HepG2 (cell line): ENCODE results near the gene IL1A. TPM values are rescaled to one million over a fixed set of nuclear protein-coding genes. Genes with fewer than 3 reads are reported as not detected.

Experiments
- BORCS8-MEF2B ChIP-seq: sonication (generic); formaldehyde crosslinking; IDR thresholded peaks from 2 replicates; pipeline ENCODE4 v1.8.0; 2022; ENCODE audit warnings: mild to moderate bottlenecking, missing genetic modification reagents
- GABPB1 ChIP-seq: IDR thresholded peaks from 2 replicates; pipeline ENCODE4 v1.6.1; 2016; ENCODE audit warnings: mild to moderate bottlenecking, missing genetic modification reagents, moderate library complexity, missing compliant biosample characterization
- HMG20B ChIP-seq: conservative IDR thresholded peaks from 2 replicates; pipeline ENCODE4 v1.6.1; 2016; ENCODE audit warnings: missing genetic modification reagents, missing compliant biosample characterization
- HMGA1 ChIP-seq: sonication (generic); formaldehyde crosslinking; conservative IDR thresholded peaks from 2 replicates; pipeline ENCODE4 v1.4.0; 2020; ENCODE audit warnings: missing genetic modification reagents
- JUND ChIP-seq: sonication (generic); formaldehyde crosslinking; IDR thresholded peaks from 2 replicates; pipeline ENCODE4 v1.8.0; 2022; ENCODE audit warnings: mild to moderate bottlenecking, missing genetic modification reagents
- KDM5B ChIP-seq: sonication (generic); formaldehyde crosslinking; IDR thresholded peaks from 2 replicates; pipeline ENCODE4 v1.4.0; 2020; ENCODE audit warnings: missing genetic modification reagents, mild to moderate bottlenecking, borderline replicate concordance
- NCOA2 ChIP-seq: sonication (generic); formaldehyde crosslinking; IDR thresholded peaks from 2 replicates; pipeline ENCODE4 v1.8.0; 2022; ENCODE audit warnings: inconsistent platforms
- NR2C2 ChIP-seq: sonication (generic); formaldehyde crosslinking; IDR thresholded peaks from 2 replicates; pipeline ENCODE4 v1.4.0; 2020; ENCODE audit warnings: missing genetic modification reagents, mild to moderate bottlenecking, moderate library complexity, borderline replicate concordance
- NR2F6 ChIP-seq, 2 experiments: IDR thresholded peaks; 2 replicates each; pipeline ENCODE4 v1.6.1; 2016; ENCODE audit warnings: antibody characterized with exemption in 1 of 2, mild to moderate bottlenecking in 1 of 2
- PHF20 ChIP-seq: sonication (generic); formaldehyde crosslinking; IDR thresholded peaks from 2 replicates; pipeline ENCODE4 v1.5.0; 2020; ENCODE audit warnings: mild to moderate bottlenecking, missing genetic modification reagents
- SMARCC2 ChIP-seq: fragments of 450-650 bp; IDR thresholded peaks from 2 replicates; pipeline ENCODE4 v1.6.1; 2017; ENCODE audit warnings: antibody characterized with exemption, mild to moderate bottlenecking
- SNAI1 ChIP-seq: sonication (generic); formaldehyde crosslinking; IDR thresholded peaks from 2 replicates; pipeline ENCODE4 v1.5.0; 2020; ENCODE audit warnings: mild to moderate bottlenecking, missing genetic modification reagents, borderline replicate concordance
- SPEN ChIP-seq: sonication (generic); formaldehyde crosslinking; IDR thresholded peaks from 2 replicates; pipeline ENCODE4 v1.5.1; 2020; ENCODE audit warnings: low read depth, mild to moderate bottlenecking, missing genetic modification reagents
- STAG1 ChIP-seq: sonication (generic); formaldehyde crosslinking; IDR thresholded peaks from 2 replicates; pipeline ENCODE4 v1.4.0; 2020; ENCODE audit warnings: missing genetic modification reagents
- TFDP1 ChIP-seq: IDR thresholded peaks from 2 replicates; pipeline ENCODE4 v1.6.1; 2016; ENCODE audit warnings: missing compliant biosample characterization, missing genetic modification reagents, borderline replicate concordance
- ZBTB25 ChIP-seq: IDR thresholded peaks from 2 replicates; pipeline ENCODE4 v1.6.1; 2018; ENCODE audit warnings: missing genetic modification reagents
- ZBTB44 ChIP-seq: sonication (generic); formaldehyde crosslinking; IDR thresholded peaks from 2 replicates; pipeline ENCODE4 v1.4.0; 2020; ENCODE audit warnings: missing genetic modification reagents
- ZFYVE20 ChIP-seq: sonication (generic); formaldehyde crosslinking; IDR thresholded peaks from 2 replicates; pipeline ENCODE4 v1.8.0; 2023; ENCODE audit warnings: low read depth, mild to moderate bottlenecking, moderate library complexity, missing genetic modification reagents, borderline replicate concordance
- ZNF235 ChIP-seq: sonication (generic); formaldehyde crosslinking; IDR thresholded peaks from 2 replicates; pipeline ENCODE4 v1.8.1; 2023; ENCODE audit warnings: mild to moderate bottlenecking, missing genetic modification reagents, borderline replicate concordance
- ZNF562 ChIP-seq: sonication (generic); formaldehyde crosslinking; IDR thresholded peaks from 2 replicates; pipeline ENCODE4 v1.8.0; 2022; ENCODE audit warnings: missing genetic modification reagents, borderline replicate concordance
- ZNF570 ChIP-seq: sonication (generic); formaldehyde crosslinking; IDR thresholded peaks from 2 replicates; pipeline ENCODE4 v1.4.0; 2020; ENCODE audit warnings: mild to moderate bottlenecking, missing genetic modification reagents, borderline replicate concordance
- ZNF589 ChIP-seq: sonication (generic); formaldehyde crosslinking; conservative IDR thresholded peaks from 2 replicates; pipeline ENCODE4 v1.8.0; 2022; ENCODE audit warnings: mild to moderate bottlenecking, moderate library complexity, missing genetic modification reagents
- ZNF674 ChIP-seq: sonication (generic); formaldehyde crosslinking; IDR thresholded peaks from 2 replicates; pipeline ENCODE4 v1.5.0; 2020; ENCODE audit warnings: low read depth, mild to moderate bottlenecking, missing genetic modification reagents
- ZNF737 ChIP-seq: sonication (generic); formaldehyde crosslinking; IDR thresholded peaks from 2 replicates; pipeline ENCODE4 v1.5.0; 2020; ENCODE audit warnings: missing genetic modification reagents, mild to moderate bottlenecking, borderline replicate concordance
- ZNF766 ChIP-seq: sonication (generic); formaldehyde crosslinking; IDR thresholded peaks from 2 replicates; pipeline ENCODE4 v1.5.0; 2020; ENCODE audit warnings: missing genetic modification reagents, borderline replicate concordance
- polyA plus RNA-seq, 8 experiments: library from polyadenylated mRNA; depleted of rRNA in 3 of 8; stranded (reverse) in 7 of 8; unstranded in 1 of 8; fragments of >200 nt; fragmentation: Illumina TruSeq in 4 of 8; extraction: Trizol in 4 of 8; gene quantifications; 2 replicates each; pipeline versions ENCODE4 v1.2.1 to v1.2.3, GENCODE V29; 2011 to 2016; ENCODE audit warnings: low read depth in 4 of 8, missing spikeins in 1 of 8, mixed read lengths in 1 of 8; ENCODE audit not compliant: insufficient read depth in 1 of 8
- total RNA-seq, 5 experiments: library from RNA; depleted of rRNA; stranded (reverse); fragments of >200 nt; fragmentation: Illumina TruSeq; extraction: Trizol; gene quantifications; 2 replicates each; pipeline ENCODE4 v1.2.3, GENCODE V29; 2016; ENCODE audit warnings: low read depth in 1 of 5

Gene IL1A
- total and polyA plus RNA-seq, 2 of the 13 experiments (the other 11 are each of a cell fraction or from before 2014, with no cell fraction given): not detected

DNA sequence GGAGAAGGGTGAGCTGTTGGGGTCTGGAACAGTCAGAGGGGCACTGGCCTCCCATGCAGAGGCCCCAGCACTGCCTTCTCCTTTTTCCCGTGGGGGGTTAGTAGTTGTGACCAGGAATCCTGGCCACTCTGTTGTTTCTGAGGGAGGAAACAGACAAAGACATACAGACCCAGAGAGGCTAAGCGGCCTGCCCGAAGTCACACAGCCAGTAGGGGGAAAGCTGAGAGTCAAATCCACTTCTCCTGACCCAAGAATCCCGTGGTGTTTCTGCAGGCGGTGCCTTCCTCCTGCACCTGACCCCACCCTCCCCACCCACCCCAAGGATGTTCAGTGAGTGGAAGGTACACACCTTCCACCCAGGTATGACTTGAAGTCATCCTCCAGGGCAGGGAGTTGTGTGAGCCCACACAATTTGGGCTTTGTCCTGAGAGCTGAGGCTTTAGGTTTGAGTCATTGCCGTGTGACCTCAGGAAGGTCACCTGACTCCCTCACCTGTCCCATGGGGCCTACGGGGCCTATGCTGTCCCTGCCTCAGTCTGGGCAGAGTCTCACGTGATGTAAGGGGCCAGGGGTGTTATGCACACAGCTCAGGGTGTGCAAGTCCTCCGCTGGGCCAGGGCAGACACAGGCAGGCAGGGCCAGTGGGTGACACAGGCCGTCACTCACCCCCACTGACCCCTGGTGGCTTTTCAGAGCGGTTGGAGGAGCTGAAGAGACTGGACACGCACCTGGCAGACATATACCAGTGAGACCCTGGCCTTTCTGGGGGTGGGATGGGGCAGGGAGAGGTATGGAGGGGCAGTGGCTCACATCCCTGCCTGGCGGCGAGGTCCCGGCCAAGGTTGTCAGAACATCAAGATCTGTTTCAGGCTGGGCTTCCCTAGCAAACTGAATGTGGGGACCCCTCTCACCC is 58.5 kb downstream of the IL1A start (continued):
- 0 out of 2 replicates have a peak, but pooled peaks have one; percentile 4 for TF ChIP-seq ZBTB44 (CRISPR knock-in tag)
- no peak; the same call in 1 of the 2 replicates for TF ChIP-seq SPEN (CRISPR knock-in tag)
- no peak for TF ChIP-seq TFDP1 (CRISPR knock-in tag)
- peak; percentile 54 for TF ChIP-seq NR2C2
- TF ChIP-seq SMARCC2: no peak
- no peak for TF ChIP-seq KDM5B (CRISPR knock-in tag)
- no peak for TF ChIP-seq ZNF589 (CRISPR knock-in tag)
- no peak for TF ChIP-seq ZFYVE20 (CRISPR knock-in tag)
- TF ChIP-seq STAG1: peak; percentile 50
- no peak for TF ChIP-seq ZBTB25 (CRISPR knock-in tag)
- TF ChIP-seq ZNF674 (CRISPR knock-in tag): no peak
- TF ChIP-seq GABPB1: peak; percentile 47; the same call in 1 of the 2 replicates
- no peak for TF ChIP-seq ZNF766 (CRISPR knock-in tag)
- peak; percentile 48; the same call in 1 of the 2 replicates for TF ChIP-seq NR2F6 (IDR thresholded peaks at IDR 0.05)
- peak; percentile 65; the same call in 1 of the 2 replicates for TF ChIP-seq NR2F6 (CRISPR knock-in tag; IDR thresholded peaks at IDR 0.05)
- no peak for TF ChIP-seq SNAI1
- 0 out of 2 replicates have a peak, but pooled peaks have one; percentile 10 for TF ChIP-seq PHF20 (CRISPR knock-in tag)
- no peak for TF ChIP-seq ZNF737 (CRISPR knock-in tag)
- TF ChIP-seq ZNF562: no peak
- peak; percentile 32; the same call in 1 of the 2 replicates for TF ChIP-seq HMG20B (CRISPR knock-in tag)
- no peak for TF ChIP-seq HMGA1 (CRISPR knock-in tag)
- TF ChIP-seq ZNF235 (CRISPR knock-in tag): no peak
- TF ChIP-seq BORCS8-MEF2B (CRISPR knock-in tag): no peak
- TF ChIP-seq NCOA2 (CRISPR knock-in tag): no peak
- no peak for TF ChIP-seq ZNF570 (CRISPR knock-in tag)
- no peak for TF ChIP-seq JUND (CRISPR knock-in tag)
